Osteoblast (primary cell): ENCODE measurements around the gene GNPTAB. TPM values are rescaled to one million over a fixed set of nuclear protein-coding genes. Genes with fewer than 3 reads are reported as not detected.
A peak's percentile ranks its signal among the peaks of the same experiment; 100 is the strongest.
"Not testable (repeated sequence)": the region's sequence is repeated elsewhere in the genome, so short reads cannot be mapped to it uniquely, and the experiment has no call there.

ENCODE experiments used
- DNase-seq: peaks from one replicate; pipeline ENCODE4 v3.0.0; 2011; ENCODE audit warnings: low spot score, mixed read lengths; ENCODE audit not compliant: insufficient read length; ENCODE audit errors: missing footprints
- H2AFZ ChIP-seq: 2 replicates; pipeline ENCODE4 v1.6.0; 2011; ENCODE audit warnings: mild to moderate bottlenecking, low read length
- H3K27ac ChIP-seq: 2 replicates; pipeline ENCODE4 v1.5.1; 2011; ENCODE audit warnings: mild to moderate bottlenecking, low read depth, low read length, moderate library complexity
- H3K27me3 ChIP-seq: 2 replicates; pipeline ENCODE4 v1.6.0; 2012; ENCODE audit warnings: mild to moderate bottlenecking, control low read depth, inconsistent platforms, low read length, moderate library complexity; ENCODE audit not compliant: insufficient read depth
- H3K36me3 ChIP-seq: 2 replicates; pipeline ENCODE4 v1.5.1; 2011; ENCODE audit warnings: mild to moderate bottlenecking, low read length, control low read depth, moderate library complexity; ENCODE audit not compliant: insufficient read depth
- H3K4me1 ChIP-seq: 2 replicates; pipeline ENCODE4 v1.5.1; 2011; ENCODE audit warnings: mild to moderate bottlenecking, low read length, control low read depth, moderate library complexity; ENCODE audit not compliant: insufficient read depth
- H3K4me2 ChIP-seq: 2 replicates; pipeline ENCODE4 v1.6.0; 2011; ENCODE audit warnings: mild to moderate bottlenecking, low read length; ENCODE audit not compliant: insufficient read depth
- H3K4me3 ChIP-seq: fragments of 200-600 bp; sonication (generic); 3 replicates; pipeline ENCODE4 v1.5.1; 2012; ENCODE audit warnings: mild to moderate bottlenecking, low read length, inconsistent platforms; ENCODE audit not compliant: insufficient read depth
- H3K79me2 ChIP-seq: 2 replicates; pipeline ENCODE4 v1.6.0; 2012; ENCODE audit warnings: mild to moderate bottlenecking, low read length, control low read depth, inconsistent platforms; ENCODE audit not compliant: insufficient read depth
- H3K9me3 ChIP-seq: 2 replicates; pipeline ENCODE4 v1.5.1; 2011; ENCODE audit warnings: low read depth, low read length, control low read depth
- H4K20me1 ChIP-seq: 2 replicates; pipeline ENCODE4 v1.6.0; 2012; ENCODE audit warnings: mild to moderate bottlenecking, low read length, control low read depth; ENCODE audit not compliant: insufficient read depth
- total RNA-seq: library from RNA; depleted of rRNA; stranded (reverse); fragments of >200 nt; gene quantifications from 2 replicates; pipeline ENCODE4 v1.2.3, GENCODE V29; 2012
- TF ChIP-seq, protein P1 (sequence below): IDR thresholded peaks from 2 replicates; pipeline ENCODE4 v1.5.1; 2011; ENCODE audit warnings: mild to moderate bottlenecking, low read depth, low read length, moderate library complexity; ENCODE audit errors: extremely low read depth

The GNPTAB gene
- total RNA-seq, 1 donor, result 93.0 TPM

DNA sequence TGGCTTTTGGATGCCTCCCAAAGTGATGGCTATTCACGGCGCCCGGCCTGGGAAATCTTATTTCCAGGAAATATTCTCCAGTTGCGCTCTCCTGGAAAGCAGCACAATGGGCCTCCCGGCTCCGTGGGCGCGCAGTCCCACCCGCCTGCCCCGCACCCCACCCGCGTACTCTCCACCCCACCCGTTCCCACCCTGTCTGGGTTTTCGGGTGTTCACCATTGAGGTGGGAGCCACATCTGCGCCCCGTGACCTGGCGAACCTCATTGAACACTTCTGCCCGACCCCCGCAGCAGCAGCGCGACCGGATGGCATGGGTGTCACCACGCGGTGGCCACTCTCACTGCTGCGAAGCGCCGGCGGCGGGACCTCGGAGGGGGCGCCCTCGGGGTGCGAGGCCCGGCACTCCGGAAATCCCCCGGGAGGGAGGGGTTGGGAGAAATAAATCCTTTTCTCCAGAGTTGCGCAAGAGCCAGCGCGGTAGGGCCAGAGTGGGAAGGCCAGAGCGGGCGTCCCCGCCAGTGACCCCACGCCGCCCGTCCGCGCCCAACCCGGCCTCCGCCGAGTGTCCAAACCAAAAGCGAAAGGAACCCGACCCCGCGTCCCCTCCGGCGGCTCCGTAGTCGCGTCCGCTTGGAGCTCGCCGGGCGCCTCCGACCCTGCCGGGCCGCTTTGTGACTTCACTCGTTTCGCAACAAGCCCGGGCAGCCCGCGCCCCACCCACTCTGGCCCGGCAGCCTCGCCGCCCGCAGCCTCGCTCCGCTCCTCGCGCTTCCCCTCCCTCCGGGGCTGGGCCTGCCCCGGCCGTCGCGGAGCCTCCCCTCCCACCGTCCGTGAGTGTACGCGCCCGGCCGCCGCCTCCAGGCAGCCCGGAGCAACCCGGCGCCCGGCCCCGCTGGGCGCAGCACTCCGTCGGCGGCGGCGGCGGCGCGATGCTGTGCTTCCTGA is 46.4 kb upstream of the GNPTAB start, which contains the start of gene DRAM1:
Gene DRAM1 (plus strand): TSS at position 720 of the 945 bp plus-strand sequence. CDS start 210 bp downstream, at position 930.
- Histone ChIP-seq H3K4me3 (peak within 1 kb of the TSS; percentile 88), H3K9me3 (no peaks in the 10 kb centered on the region), H3K27me3 (no peaks in the 10 kb centered on the region), H2AFZ (peak within 1 kb of the TSS; percentile 91), H3K79me2 (peaks cover 39% of the 10 kb centered on the region), H3K27ac (peak within 1 kb of the TSS; percentile 98), H3K4me1 (peaks cover 19% of the 10 kb centered on the region), H4K20me1 (peaks cover 4% of the 10 kb centered on the region), H3K36me3 (peaks cover 9% of the 10 kb centered on the region), H3K4me2 (peak within 1 kb of the TSS; percentile 88)
- TF ChIP-seq, protein P1, sequence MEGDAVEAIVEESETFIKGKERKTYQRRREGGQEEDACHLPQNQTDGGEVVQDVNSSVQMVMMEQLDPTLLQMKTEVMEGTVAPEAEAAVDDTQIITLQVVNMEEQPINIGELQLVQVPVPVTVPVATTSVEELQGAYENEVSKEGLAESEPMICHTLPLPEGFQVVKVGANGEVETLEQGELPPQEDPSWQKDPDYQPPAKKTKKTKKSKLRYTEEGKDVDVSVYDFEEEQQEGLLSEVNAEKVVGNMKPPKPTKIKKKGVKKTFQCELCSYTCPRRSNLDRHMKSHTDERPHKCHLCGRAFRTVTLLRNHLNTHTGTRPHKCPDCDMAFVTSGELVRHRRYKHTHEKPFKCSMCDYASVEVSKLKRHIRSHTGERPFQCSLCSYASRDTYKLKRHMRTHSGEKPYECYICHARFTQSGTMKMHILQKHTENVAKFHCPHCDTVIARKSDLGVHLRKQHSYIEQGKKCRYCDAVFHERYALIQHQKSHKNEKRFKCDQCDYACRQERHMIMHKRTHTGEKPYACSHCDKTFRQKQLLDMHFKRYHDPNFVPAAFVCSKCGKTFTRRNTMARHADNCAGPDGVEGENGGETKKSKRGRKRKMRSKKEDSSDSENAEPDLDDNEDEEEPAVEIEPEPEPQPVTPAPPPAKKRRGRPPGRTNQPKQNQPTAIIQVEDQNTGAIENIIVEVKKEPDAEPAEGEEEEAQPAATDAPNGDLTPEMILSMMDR, result no peak
- peak; percentile 96 for DNase-seq

DNA sequence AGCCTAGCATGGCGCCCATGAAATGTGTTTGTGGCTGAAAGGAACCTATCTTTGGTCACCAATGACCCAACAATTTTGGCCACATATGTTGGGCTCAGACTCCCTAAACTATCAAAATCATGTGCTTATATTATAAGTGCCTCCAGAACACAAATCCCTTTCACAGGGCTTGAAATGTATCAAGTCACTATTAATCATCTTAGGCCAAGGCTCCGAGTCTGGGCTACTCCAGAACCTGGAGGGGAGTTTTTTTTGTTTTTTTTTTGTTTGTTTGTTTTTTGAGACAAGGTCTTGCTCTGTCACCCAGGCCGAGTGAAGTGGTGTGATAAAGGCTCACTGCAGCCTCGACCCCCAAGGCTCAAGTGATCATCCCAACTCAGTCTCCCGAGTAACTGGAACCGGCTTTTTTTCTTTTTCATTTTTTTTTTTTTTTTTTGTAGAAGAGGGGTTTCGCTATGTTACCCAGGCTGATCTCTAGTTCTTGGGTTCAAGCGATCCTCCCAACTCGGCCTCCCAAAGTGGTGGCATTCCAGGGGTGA is 45.6 kb upstream of the GNPTAB start:
- DNase-seq, result no peak
- Histone ChIP-seq H3K9me3 (no peaks in the 10 kb centered on the region), H3K36me3 (peaks cover 3% of the 10 kb centered on the region), H3K4me2 (peak overlapping the region; percentile 84), H3K27me3 (no peaks in the 10 kb centered on the region), H3K27ac (peak overlapping the region; percentile 98), H4K20me1 (peaks cover 2% of the 10 kb centered on the region), H3K79me2 (peaks cover 34% of the 10 kb centered on the region), H3K4me3 (peak overlapping the region; percentile 88), H2AFZ (no peak overlapping the region), H3K4me1 (peaks cover 19% of the 10 kb centered on the region)
- TF ChIP-seq, protein P1, result no peak

DNA sequence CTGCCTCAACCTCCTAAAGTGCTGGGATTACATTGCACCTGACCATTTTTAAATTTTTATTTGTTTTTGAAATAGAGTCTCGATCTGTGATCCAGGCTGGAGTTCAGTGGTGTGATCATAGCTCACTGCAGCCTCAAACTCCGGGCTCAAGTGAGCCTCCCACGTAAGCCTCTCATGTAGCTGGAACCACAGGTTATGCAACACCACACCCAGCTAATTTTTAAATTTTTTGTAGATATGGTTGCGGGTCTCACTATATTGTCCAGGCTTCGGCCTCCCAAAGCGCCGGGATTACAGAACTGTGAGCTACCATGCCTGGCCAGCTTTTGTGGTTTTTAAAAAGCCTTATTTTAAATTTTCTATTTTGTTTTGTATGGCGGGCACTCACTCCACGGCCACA is 44.4 kb upstream of the GNPTAB start:
- Histone ChIP-seq H3K4me3 (no peak overlapping the region), H3K9me3 (no peaks in the 10 kb centered on the region), H3K27ac (peak overlapping the region; percentile 98), H3K27me3 (no peaks in the 10 kb centered on the region), H4K20me1 (no peaks in the 10 kb centered on the region), H3K4me1 (peaks cover 19% of the 10 kb centered on the region), H3K79me2 (peaks cover 23% of the 10 kb centered on the region), H3K4me2 (no peak overlapping the region), H2AFZ (peak overlapping the region; percentile 72), H3K36me3 (no peaks in the 10 kb centered on the region)
- TF ChIP-seq, protein P1, result no peak
- no peak for DNase-seq

DNA sequence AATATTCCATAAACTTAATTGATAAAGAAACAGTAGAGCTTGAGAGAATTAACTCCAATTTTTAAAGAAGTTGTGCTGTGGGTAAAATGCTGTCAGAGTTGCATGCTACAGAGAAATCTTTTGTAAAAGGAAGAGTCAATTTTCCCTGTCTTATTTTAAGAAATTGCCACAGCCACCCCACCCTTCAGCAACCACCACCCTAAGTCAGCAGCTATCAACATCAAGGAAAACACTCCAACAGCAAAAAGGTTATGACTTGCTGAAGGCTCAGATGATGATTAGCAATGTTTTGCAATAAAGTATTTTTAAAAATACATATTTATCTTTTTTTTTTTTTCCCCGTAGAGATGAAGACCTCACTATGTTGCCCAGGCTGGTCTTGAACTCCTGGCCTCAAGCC is 40.2 kb upstream of the GNPTAB start:
- no peaks in the 10 kb centered on the region for H3K79me2 ChIP-seq
- no peak overlapping the region for H3K27ac ChIP-seq
- H4K20me1 ChIP-seq, result no peaks in the 10 kb centered on the region
- H3K9me3 ChIP-seq, result no peaks in the 10 kb centered on the region
- no peaks in the 10 kb centered on the region for H3K27me3 ChIP-seq
- DNase-seq, result no peak
- TF ChIP-seq, protein P1, result no peak
- no peak overlapping the region for H3K4me2 ChIP-seq
- no peaks in the 10 kb centered on the region for H3K36me3 ChIP-seq
- no peak overlapping the region for H3K4me3 ChIP-seq
- H2AFZ ChIP-seq, result no peak overlapping the region
- H3K4me1 ChIP-seq, result peaks cover 8% of the 10 kb centered on the region

DNA sequence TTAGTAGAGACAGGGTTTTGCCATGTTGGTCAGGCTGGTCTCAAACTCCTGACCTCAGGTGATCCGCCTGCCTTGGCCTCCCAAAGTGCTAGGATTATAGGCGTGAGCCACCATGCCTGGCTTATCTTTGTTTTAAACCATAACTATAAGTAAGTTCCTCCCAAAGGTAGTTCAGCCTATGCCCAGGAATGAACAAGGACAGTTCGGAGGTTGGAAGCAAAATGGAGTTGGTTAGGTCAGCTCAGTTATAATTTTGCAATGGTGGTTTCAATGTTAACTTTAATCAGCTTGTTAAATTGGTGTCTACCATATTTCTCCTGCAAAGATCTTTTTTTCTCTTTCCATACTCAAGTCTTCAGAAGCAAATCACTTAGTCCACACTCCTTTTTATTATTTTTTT is 36.9 kb upstream of the GNPTAB start:
- H3K4me2 ChIP-seq, H3K9me3 ChIP-seq, H4K20me1 ChIP-seq, H3K4me1 ChIP-seq, DNase-seq, H3K27me3 ChIP-seq, H3K36me3 ChIP-seq, H3K27ac ChIP-seq, H3K79me2 ChIP-seq, H3K4me3 ChIP-seq, H2AFZ ChIP-seq: not testable (repeated sequence)
